HG03342 (cell line): ENCODE measurements around the gene ZNF236.
"Not testable (repeated sequence)": the region's sequence is repeated elsewhere in the genome, so short reads cannot be mapped to it uniquely, and the experiment has no call there.

Experiments used
- ATAC-seq: cut with Tn5 transposase; IDR thresholded peaks from one replicate; pipeline ENCODE4 v1.9.1; 2021; ENCODE audit warnings: mild to moderate bottlenecking, moderate library complexity; ENCODE audit not compliant: unreplicated experiment

Gene ZNF236

DNA sequence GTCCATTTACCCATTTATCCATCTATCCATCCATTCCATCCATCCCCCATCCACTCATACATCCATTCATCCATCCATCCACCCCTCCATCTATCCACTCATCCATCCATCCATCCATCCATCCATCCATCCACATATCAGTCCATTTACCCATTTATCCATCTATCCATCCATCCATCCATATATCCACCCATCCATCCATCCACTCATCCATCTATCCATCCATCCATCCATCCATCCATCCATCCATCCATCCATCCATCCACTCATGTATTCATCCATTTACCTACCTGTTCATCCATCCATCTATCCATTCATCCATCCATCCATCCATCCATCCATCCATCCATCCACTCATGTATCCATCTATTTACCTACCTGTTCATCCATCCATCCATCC is 196.3 kb downstream of the ZNF236 start:
- not testable (repeated sequence) for ATAC-seq

DNA sequence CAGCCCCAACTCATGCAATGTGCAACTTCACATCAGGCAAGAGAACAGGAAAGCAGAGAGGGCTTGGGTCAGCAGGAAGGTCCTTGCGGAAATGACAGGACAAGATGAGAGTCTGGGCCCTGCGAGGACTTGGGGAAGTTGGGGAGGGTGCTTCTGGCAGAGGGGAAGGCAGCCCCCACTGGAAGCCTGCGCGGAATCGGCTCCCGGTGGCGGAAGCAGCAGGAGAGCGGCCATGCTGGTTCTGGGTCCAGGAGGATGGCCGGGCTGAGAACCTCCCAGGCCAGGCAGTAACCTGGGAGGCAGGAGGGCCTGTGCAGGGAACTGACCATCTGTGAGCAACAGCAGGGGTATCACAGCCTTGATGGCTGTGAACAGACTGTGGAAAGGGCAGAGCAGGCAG is 197.3 kb downstream of the ZNF236 start:
- ATAC-seq = no peak
